HG02884 (cell line): ENCODE results near the gene HCLS1.
A peak's percentile ranks its signal among the peaks of the same experiment; 100 is the strongest.

Source experiments
- ATAC-seq: cut with Tn5 transposase; IDR thresholded peaks from one replicate; pipeline ENCODE4 v1.9.1; 2021; ENCODE audit warnings: mild to moderate bottlenecking, moderate library complexity; ENCODE audit not compliant: unreplicated experiment

HCLS1 gene

DNA sequence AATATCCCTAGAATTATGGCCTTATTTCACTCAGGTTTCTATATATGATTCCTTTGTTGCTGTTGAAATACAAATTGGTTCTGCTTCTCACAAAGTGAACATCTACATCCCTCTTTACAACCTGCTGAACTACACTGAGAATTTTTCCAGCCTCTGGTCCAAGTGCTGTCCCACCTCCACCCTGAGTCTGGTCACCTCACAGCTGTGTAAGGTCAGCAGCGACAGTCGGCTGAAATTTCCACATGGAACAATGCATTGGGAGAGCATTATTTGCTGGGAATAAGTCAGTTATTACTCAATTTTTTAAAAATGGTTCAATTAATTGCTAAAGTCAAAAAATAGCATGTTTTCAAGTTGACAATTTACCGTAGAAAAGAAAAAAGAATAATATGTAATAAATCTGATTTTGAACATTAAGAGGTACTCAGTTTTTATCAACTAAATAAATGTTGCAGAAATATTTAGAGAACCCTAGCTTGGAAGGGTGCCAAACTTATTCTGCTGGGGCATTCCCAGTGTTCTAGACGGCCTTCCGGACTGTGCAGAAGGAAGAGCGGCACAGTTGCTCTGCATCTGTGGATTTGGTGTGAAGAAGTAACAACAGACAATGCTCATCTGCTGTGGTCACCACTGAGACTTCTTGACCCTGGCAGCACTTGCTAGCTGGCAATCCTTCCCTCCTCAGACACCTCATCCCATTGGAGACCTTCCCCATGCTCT, 1.8 kb downstream of the HCLS1 start:
- no peak for ATAC-seq

DNA sequence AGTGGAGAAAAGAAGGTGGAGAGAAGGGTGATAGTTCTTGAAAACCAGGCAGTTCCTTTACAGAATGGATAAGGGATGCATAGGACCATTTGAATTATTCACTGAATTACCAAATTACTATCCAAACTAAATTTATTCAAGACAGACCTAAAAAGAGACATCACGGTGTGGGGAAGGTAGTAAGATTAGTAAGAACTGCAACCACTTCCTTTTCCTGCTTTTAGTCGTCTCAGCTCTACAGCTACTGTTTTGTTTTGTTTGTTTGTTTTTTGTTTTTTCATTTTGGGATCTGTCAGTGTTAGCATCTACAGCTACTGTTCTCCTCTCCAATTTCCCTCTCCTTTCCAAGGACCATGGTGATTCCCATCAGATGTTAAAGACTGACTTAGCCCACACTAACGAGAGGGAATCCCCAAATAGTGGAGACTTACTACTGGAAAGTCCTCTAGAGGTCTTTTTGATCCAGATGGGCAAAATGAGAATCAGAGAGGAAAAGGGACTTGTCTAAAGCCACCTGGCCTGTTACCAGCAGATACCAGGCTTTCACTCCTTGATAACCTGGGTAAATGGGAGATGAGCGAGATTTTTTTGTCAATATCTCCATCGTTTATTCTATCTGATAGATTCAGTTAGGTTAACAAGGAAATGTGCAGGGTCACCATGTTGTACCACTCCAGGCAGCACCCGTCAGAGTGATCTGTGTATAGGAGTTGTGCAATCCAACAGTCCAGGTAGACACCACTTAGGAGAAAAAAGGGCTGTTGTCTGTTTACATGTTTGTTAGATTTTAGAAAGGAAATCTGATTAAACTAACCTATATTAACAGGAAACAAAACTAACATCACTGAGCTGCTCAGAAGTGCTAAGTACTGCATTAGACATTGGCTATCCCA, 6.0 kb downstream of the HCLS1 start:
- ATAC-seq, result peak; percentile 93

DNA sequence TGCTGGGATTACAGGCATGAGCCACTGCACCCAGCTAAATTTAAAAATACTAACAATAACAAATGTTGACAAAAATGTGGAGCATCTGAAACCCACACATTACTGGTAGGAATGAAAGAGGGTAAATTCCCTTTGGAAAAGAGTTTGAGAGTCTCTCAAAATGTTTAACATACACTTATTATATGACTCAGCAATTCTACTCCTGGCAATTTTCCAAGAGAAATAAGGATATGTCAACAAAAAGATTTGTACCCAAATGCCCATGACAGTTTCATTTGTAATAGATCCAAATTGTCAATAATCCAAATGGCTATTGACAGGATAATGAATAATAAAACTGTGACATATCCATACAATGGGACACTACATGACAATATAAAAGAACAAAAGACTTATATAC, 9.0 kb downstream of the HCLS1 start:
- no peak for ATAC-seq

DNA sequence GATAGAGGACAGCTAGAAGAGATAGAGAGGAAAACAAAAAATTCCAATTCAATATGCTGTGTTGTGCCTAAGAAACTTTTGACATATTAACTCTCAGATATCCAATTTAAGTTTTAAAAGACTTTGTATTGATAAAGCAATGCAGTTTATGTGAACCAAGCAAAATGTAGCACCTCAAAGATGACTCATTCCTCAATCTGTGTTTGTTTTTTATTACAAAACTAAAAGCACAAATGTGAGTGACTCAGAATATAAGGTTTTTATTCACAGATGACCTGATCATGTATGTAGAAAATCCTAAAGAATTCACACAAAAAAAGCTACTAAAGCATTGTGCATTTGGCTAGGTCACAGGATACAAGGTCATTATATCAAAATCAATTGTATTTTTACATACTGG, 11.1 kb downstream of the HCLS1 start:
- no peak for ATAC-seq

DNA sequence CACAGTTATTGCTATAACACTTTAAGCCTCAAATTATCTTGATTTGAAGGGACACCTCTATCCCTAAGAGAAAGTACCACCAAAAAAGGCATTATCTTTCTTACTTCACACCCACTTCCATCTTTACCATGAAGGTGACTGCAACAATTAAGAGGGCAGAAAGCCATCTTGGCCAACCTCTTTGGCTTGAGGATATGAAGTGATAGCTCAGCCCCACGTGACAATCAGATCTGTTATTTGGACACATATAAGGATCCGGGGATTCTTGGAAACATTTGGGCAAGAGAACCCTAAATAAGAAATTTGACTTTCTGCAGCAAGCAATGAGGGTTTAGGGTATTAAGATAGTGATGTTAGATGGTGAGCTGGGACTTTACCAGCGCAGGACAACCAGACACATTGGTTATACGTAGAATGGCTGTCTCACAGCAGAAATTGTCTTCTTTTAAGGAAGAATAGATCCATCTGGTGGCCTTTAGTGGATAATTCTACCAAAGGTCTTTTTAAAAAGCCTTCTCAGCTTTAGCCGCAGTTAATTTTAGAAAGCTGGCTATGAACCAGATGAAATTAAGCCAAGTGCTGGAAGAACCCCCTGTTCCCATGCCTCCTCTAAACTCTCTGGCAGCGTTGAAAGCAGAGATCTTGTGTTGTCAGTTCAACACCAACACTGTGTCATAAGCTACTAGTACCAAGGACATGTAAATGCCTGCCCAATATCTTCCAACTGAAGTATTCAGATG, 12.3 kb downstream of the HCLS1 start:
- no peak for ATAC-seq

DNA sequence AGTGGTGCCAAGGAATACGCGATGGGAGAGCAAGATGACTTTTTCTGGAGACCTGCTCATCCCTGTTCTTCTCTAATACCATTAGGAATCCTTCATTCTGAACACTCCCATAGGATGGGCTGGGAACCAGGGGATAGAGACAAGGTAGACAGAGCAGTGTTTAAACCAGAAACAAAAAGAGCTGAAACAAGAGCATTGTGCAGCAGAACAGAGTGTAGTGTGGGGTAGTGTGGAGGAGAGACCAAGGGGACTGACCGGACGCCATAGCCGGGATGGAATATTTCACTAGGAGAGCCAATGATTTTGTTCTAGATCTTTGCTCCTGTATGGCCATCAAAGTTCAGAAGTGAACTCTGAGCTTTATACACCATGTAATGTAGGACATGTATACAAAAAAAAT, 15.6 kb downstream of the HCLS1 start:
- ATAC-seq, result no peak

DNA sequence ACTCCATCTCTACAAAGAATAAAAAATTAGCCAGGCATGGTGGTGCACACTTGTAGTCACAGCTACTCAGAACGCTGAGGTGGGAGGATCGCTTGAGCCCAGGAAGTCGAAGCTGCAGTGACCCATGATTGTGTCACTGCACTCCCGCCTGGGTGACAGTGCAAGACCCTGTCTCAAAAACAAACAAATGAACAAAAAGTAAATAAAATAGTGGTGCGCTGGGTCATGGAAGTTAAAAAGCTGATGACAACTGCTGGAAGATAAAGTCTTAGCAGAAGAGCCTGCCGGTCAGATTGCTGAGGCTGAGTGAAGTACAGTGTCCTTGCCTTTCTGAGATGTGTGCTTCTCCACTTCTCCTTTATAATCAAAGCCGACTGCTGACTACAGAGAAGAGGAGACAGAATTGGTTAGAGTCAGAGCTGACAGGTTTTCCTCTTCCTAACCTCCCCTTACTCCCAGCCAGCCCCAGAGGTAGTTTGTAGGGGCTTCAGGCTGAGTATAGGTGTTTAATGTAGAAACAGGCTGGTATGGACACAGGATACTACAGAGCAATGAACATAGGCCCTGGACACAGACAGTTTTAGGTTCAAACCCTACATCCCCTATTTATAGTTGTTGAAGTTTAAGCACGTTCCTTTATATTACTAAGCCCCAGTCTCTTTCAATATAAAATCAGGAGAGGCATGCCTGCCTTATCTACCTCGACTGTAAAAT, 17.9 kb downstream of the HCLS1 start:
- no peak for ATAC-seq

DNA sequence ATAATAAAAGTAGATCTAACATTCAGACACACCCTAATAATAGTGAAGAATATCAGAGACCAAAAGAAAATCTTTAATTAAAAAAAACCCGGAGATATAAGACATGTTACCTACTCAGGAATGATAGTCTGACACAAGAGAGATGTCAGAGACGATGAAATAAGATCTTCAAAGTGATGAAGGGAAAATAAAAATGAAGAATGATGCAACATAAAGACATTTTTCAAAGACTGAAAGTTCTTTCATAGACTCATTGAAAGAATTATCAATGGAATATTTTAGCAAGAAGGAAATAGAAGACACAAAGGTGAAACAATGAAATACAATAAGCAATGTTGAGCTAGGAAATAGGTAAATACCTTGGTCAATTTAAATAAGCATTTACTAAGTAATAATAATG, 19.6 kb downstream of the HCLS1 start:
- no peak for ATAC-seq

DNA sequence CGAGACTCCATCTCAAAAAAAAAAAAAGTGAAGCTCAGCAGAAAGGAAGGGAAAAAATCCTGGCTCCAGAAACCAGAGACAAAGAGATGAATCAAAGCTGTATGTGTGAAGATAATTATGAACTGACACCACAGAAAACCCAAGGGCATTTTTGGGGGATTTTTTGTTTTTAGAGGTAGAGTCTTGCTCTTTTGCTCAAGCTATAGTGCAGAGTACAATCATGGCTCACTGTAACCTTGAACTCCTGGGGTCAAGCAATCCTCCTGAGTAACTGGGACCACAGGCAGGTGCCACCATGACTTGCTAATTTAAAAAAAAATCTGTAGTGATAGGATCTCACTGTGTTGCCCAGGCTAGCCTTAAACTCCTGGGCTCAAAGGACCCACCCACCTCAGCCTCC, 22.8 kb downstream of the HCLS1 start:
- peak; percentile 60 for ATAC-seq

DNA sequence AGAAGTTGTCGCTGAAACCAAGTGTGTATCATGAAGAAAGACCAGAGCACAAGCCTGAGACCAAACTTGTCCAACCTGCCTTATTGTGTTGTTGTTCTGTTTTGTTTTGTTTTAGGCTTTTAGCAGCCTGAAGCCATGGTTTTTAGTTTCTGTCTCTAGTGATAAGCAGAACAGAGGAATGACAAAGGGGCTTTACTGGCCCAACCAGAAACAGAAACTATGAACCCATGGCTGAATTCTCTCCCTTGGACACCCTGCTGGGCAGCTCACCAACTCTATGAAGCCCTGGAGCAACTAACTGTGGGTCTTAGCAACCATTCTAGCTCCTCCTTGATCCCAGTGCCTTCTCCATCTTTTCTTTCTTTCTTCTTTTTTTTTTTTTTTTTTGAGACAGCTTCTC, 30.3 kb downstream of the HCLS1 start:
- no peak for ATAC-seq

DNA sequence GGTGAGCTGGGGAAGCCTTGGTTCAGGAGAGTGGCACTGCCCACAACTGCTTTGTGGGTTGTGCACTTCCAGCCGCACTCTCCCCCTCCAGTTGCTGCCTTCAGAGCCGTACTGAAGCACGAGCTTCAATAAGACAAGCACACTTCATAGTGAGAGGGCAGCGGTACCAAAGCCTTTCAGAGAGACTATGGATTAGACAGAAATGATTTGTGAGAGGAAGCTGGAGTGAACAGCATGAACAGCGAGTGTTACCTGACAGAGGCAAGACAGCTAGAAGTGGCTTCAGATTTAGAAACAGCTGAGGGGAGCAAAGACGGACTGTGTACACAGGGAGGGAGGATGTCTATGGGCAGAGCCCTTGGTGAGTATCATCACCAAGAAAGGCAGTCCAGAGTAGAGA, 31.1 kb downstream of the HCLS1 start:
- ATAC-seq, result no peak

DNA sequence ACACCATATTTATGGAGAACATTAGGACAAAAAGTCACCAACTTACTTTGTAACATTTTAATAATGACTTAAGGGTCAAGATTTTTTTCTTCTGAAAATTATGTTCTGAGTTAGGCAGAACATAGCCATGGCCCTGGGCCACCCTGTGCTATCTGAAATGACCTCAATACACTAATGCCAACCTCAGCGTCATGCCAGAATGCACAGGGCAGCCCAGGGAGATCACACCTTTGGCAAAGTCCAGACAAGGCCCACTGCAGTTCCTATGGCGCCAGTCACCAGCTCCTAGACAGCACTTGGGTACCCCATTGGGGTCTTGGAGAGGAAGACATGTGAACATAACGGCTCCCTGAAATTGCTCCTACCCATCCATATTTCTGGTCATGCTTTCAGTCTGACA, 33.1 kb downstream of the HCLS1 start:
- ATAC-seq, result no peak

DNA sequence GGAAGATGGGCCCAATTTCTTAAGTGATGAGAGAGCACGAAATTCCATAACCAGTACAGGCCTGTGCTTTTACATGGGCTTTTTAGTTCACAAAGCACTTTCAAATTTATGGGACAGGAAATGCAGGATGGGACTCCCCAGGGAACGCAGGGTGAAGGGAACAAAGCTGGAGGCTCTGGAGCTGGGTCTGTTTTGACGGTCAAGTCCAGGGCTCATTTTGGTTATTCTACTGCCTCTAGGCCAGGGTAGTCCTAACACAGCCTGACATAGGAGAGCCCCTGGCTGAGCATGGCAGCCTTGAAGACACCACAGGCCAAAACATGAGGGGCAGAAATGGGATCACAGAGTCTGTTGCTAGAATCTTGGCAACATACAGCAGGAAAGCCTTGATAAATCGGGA, 33.5 kb downstream of the HCLS1 start:
- no peak for ATAC-seq

DNA sequence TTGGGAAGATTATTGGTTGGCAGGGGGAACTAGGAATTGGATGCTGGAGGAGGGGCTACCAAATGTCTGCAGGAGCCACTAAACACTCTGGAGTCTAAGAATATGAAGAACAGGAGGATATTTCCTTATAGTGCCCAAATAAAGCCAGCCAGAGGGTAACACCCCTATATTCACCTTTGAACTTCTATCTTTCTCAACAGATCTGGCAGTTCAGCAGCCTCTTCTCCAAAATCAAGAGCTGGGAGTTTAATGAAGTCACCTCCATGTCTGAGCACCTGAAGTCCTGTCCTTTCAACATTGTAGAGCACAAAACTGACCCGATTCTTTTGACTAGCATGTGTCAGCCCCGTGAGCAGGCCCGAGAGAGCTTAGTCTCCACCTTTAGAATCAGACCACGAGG, 34.2 kb downstream of the HCLS1 start:
- ATAC-seq, result no peak

DNA sequence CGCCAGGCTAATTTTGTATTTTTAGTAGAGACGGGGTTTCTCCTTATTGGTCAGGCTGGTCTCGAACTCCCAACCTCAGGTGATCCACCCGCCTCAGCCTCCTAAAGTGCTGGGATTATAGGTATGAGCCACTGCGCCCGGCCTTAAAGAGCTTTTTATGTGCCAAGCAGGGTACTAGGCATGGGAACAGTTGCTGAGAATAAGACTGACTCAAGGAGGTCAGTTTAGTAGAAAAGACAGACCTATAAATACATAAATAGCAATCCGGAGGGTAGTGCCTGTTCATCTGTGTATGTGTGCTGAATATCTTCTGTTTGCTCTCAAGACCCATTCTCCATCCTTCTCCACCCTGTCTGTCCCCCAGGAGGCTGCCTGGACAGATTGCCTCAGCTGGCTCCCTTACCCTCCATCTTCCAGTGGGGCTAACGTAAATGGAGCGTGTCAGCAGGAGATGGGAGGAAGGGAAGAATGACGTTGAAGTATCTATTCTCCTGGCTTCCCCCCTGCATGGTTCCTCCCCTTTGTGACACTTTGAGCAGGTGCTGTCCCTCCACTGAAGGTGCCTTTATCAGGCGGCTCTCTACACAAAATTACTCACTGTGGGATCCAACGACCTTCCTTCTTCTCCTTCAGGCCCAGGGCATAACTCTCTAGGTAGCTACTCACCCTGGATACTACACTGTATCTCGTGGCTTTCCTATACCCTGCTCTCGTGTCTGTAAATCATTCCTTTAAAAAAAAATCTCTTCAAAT, 36.4 kb downstream of the HCLS1 start:
- ATAC-seq, result no peak

DNA sequence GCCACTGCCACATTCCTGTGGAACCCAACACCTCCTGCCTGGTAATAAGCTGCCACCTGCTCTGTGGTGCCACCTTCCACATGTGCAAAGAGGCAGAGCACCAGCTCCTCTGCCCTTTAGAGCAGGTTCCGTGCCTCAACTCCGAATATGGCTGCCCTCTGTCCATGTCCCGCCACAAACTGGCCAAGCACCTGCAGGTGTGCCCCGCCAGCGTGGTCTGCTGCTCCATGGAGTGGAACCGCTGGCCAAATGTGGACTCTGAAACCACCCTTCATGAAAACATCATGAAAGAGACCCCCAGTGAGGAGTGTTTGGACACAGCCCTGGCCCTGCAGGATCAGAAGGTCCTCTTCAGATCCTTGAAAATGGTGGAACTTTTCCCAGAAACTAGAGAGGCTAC, 39.2 kb downstream of the HCLS1 start:
- no peak for ATAC-seq

DNA sequence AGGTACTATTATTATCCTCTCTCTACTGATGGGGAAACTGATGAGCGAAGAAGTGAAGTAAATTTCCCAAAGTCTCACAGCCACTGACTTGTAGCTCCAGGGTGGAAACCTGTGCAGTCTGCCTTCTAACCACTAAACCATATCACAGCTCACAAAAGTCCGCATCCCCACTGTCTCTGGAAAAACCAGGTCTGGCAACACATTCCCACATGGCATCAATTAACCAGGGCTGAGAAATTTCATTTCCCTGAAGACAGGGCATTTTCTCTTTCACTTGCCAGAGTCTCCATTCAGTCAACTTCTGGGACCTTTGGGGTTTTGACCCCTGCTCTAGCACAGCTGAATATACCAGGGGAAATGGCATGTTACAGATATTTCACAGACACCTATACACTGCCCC, 41.0 kb downstream of the HCLS1 start:
- ATAC-seq, result no peak

DNA sequence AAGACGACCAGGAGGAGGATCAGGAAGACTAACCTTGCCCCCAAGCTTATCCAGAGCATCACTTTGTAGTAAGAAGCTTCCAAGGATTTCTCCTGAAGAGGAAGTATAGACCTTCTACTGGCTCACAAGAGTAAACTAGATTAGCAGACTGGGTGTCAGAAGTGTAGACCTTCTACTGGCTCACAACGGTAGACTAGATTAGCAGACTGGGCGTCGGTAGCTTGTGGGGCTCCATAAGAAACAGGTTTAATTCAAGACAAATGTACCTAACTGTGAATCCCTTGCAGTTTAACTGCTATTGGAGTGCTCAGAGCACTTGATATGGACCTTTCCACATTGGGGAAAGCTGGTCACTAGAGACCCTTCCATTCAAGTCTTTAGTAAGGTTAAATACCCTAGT, 54.6 kb downstream of the HCLS1 start:
- no peak for ATAC-seq

DNA sequence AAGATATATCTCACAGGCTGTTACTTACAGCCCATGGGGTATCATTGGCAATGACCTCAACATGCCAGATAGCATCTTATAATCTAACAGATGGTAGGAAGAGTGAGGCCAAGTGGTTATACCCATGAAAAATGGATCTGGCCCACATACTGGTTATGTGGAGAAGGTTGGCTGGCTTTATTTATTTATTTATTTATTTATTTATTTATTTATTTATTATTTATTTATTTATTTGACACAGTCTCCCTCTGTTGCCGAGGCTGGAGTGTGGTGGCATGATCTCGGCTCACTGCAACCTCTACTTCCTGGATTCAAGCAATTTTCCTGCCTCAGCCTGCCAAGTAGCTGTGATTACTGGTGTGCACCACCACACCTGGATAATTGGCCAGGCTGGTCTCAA, 55.9 kb downstream of the HCLS1 start:
- no peak for ATAC-seq

DNA sequence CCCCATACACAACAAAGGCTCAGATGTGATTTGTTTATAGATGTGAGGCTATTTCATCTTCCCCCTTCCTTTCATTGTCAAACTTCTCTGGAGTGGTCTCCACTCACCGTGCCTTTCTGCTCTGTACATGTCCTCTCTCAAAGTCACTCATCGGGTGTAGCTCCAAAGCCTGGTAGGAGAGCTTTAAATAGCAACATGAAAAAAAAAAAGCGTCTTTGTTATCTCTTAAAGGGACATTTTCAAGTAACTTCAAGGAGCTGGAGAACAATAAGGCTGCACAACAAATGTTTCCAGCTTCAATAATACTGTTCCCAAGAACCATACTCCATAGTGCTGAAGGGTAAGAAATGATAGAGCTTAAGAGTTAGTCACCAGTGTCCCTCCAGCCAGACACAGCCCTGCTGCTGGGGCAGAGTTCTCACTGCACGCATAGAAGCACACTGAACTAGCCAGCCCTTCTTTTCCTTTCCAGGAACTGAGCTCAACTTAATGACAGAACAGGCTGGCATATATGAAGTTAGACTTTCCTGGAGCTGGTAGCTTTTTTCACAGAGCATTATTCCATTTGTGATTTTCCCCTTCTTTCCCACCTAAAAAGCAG, 59.4 kb downstream of the HCLS1 start:
- no peak for ATAC-seq
